Measurements from ENCODE around the gene AXIN1.

- TF ChIP-seq CTCF (conservative IDR thresholded peaks at IDR 0.05; ENCODE audit: low read depth, low read length) (no peak), EZH2 (IDR thresholded peaks at IDR 0.05; ENCODE audit: borderline replicate concordance, low read depth, low read length, poor library complexity, severe bottlenecking) (peak; percentile 61)
Measured at GRCh38 chr16:275041-275641, 77.4 kb downstream of the AXIN1 start.
